HG03060 (cell line): ENCODE results near the gene PARP15.

ENCODE experiments used
- ATAC-seq: cut with Tn5 transposase; IDR thresholded peaks from one replicate; pipeline ENCODE4 v1.9.1; 2021; ENCODE audit warnings: low read depth, moderate number of reproducible peaks; ENCODE audit not compliant: unreplicated experiment

PARP15 gene

DNA sequence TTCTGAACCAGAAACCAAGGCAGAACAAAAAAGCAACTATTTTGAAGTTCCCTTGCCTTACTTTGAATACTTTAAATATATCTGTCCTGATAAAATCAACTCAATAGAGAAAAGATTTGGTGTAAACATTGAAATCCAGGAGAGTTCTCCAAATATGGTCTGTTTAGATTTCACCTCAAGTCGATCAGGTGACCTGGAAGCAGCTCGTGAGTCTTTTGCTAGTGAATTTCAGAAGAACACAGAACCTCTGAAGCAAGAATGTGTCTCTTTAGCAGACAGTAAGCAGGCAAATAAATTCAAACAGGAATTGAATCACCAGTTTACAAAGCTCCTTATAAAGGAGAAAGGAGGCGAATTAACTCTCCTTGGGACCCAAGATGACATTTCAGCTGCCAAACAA, 8.7 kb upstream of the PARP15 start:
- no peak for ATAC-seq

DNA sequence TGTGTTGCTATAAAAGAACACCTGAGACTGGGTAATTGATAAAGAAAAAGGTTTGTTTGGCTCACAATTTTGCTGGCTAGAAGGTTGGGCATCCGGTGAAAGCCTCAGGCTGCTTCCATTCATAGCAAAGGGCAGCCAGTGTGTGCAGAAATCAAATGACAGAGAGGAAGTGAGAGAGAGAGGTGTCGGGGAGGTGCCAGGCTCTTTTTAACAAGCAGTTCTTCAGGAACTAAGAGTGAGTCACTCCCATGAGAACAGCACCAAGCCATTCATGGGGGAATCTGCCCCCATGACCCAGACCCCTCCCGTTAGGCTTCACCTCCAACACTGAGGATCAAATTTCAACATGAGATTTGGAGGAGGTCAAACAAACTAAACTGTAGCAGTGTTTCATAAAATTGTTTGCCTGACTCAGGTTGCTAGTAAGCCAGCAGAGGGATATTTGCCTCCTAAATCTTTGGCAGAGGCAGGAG, 4.5 kb upstream of the PARP15 start:
- ATAC-seq, result no peak

DNA sequence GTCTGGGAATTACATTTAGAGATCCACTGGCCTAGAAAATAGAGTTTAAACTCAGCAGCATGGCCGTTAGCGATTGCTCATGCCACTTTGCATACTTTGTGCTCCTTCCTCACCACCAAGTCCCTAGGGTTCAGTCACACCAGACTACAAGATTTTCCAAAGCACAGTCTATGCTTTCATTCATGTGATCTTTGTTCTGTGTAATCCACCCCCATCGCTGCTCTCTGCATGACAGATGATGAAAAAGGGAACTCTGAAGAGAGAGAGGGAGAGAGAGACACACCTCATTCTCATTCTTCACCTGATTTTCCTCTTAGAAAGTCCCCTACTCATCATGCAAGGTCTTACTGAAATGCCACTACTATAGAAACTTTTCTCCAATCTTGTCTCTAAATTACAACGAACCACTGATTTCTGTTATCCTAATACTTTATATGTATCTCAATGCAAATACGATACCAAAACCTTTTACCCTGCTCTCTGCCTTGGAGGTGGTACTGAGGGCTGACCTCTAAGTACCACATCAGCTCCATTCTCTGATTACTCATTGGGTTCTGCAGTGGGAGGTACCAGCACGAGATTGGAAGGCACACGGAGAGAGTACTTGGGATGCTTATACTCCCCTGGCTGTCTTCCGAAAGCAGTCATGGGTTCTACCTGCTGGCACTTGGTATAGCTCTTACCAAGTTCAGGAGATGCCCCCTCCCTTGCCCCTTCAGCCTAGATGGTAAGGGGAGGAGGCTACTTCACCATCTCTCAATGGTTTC, 1.1 kb upstream of the PARP15 start:
- peak; percentile 81 for ATAC-seq

- ATAC-seq, result no peak
Measured at GRCh38 chr3:122578069-122578740, 755 bp downstream of the PARP15 start.

DNA sequence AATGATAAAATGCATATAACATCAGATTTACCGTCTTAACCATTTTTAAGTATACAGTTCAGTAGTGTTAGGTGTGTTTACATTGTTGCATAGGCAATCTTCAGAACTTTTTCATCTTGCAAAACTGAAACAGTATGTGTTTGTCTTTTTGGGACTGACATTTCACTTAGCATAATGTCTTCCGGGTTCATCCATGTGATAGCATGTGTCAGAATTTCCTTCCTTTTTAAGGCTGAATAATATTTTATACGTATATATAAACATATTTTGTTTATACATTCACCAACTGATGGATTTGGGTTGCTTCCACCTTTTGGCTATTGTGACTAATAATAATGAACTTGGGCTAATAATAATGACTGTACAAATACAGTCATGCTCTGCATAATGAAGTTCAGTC, 3.0 kb downstream of the PARP15 start:
- no peak for ATAC-seq

DNA sequence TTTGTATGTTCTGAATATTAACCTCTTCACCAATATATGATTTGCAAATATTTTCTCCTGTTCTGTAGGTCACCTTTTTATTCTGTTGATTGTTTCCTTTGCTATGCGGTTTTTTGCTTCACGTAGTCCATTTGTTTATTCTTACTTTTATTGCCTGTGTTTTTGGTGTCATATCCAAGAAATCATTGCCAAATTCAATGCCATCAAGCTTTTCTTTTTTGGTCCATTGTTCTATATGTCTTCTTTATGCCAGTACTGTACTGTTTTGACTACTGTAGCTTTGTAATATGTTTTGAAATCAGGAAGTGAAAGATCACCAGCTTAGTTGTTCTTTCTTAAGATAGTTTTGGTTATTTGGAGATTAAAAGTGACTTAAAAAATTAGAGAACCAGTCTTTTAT, 4.2 kb downstream of the PARP15 start:
- ATAC-seq, result no peak

- ATAC-seq, result no peak
Measured at GRCh38 chr3:122582390-122582789, 4.9 kb downstream of the PARP15 start.

DNA sequence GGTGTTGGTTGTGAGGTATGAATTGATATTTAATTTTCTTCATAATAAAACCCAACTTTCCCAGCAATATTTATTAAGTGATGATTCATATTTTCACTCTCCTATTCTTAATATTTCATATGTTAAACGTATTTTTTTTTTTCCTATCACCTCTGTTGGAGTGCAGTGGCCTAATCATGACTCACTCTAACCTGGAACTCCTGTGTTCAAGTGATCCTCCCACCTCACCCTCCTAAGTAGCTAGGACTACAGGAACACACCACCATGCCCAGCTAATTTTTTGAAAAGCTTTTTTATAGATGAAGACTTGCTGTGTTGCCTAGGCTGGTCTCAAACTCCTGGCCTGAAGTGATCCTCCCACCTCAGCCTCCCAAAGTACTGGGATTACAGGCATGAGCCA, 8.6 kb downstream of the PARP15 start:
- ATAC-seq, result no peak

- ATAC-seq, result no peak
Measured at GRCh38 chr3:122586773-122587485, 9.5 kb downstream of the PARP15 start.

DNA sequence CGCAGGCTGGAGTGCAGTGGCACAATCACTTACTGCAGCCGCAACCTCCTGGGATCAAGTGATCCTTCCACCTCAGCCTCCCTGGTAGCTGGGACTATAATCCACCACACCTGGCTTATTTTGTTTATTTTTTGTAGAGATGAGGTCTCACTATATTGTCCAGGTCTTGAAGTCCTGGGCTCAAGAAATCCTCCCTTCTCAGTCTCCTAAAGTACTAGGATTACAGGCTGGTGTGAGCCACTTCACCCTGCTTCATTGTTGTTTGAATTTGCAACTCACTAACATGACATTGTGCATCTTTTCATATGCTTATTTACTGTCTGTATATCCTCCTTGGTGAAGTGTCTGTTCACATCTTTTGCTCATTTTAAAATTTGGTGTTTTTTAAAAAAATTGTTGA, 10.1 kb downstream of the PARP15 start:
- no peak for ATAC-seq

- no peak for ATAC-seq
Measured at GRCh38 chr3:122589297-122589696, 11.8 kb downstream of the PARP15 start.

- no peak for ATAC-seq
Measured at GRCh38 chr3:122590610-122591009, 13.2 kb downstream of the PARP15 start.

DNA sequence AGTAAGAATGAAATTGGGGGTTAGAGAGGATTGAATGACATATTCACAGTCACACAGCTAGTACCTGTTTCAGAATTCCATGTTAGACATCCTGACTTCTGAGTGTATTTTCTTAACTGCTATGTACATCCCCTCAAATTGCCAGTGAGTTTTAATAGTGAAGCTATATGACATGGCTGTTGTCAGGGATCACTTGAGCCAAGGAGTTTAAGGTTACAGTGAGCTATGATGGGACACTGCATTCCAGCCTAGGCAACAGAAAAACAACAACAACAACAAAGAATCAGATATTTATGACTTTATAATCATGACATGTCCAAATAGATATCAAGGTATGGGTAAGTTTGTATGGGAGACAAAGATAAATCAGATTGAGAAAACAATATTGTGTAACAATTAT, 16.6 kb downstream of the PARP15 start:
- ATAC-seq, result no peak

- ATAC-seq, result no peak
Measured at GRCh38 chr3:122598151-122598550, 20.7 kb downstream of the PARP15 start.

- ATAC-seq, result no peak
Measured at GRCh38 chr3:122598556-122598955, 21.1 kb downstream of the PARP15 start.

DNA sequence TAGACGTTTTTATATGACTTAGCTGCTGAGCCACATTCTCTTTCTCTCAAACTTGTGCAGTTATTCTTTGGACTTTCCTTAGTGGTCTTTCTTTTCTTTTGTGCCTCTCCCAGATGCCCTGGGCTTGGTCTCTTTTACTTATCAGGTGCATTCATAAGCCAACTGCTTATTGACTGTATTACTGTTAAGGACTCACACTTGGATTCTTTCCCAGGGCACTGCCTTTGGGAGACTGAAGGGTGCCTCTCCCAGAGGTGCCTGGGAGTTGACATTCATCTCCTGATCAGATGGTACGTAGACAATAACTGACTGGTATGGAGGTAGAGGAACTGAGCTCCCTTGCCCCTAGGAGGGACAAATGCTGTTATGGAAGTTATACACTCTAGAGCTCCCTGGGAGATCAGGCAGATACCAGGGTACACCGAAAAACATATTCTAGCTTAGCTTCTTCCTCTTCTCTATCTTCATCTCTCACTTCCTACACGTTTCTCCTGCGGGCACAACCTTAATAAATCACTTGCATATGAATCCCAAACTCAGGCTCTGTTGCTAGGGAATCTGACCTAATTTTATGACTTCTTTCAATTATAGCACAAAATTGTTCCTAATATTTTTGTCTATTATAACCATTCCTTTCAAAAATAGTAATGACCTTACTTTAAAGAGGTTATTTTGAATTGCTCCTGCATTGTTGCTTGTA, 24.7 kb downstream of the PARP15 start:
- ATAC-seq, result no peak

GRCh38 chr3:122603056-122603455, 25.6 kb downstream of the PARP15 start:
- ATAC-seq, result no peak

DNA sequence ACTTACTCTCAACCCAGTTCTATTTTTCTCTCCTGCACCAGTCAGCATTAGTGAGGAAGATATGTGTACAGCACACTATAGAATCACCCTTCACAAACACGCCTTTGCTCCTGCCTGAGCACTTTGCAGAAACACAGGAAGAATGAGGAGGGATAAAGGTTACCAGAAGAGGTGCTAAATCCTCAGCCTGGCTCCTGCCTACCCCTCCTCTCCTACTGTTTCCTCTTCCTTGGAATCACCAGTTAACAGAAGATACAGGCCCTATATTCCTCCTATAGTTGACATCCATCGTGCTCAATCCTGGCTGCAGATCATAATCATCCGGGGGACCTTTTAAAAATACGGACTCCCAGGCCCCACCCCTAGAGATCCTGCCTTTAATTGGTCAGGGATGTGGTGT, 28.9 kb downstream of the PARP15 start:
- no peak for ATAC-seq

DNA sequence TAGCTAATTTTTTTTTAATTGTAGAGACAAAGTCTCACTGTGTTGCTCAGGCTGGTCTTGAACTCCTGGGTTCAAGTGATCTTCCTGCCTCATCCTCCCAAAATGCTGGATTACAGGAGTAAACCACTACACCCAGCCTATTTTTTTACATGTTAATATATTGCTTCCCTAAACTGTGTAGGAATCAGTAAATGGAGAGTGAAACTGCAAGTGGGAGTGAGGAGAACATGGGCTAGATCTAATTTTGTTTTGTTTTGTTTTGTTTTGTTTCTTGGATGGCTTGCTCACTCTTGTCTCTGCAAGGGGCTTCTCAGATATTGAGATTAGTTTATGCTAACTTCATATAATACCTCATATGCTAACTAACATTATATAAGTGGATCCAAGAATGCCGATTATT, 31.5 kb downstream of the PARP15 start:
- no peak for ATAC-seq

- peak; percentile 93 for ATAC-seq
Measured at GRCh38 chr3:122609798-122610559, 32.5 kb downstream of the PARP15 start.
